HepG2 (cell line): ENCODE results near the gene CREBBP. TPM values are rescaled to one million over a fixed set of nuclear protein-coding genes. Genes with fewer than 3 reads are reported as not detected.

Experiments used
- ATAC-seq: fragments of 200-7000 bp; cut with Tn5 transposase; 3 replicates; pipeline ENCODE4 v1.9.1; 2020; ENCODE audit warnings: mild to moderate bottlenecking, moderate library complexity
- BruUV-seq: library from RNA; stranded (reverse); fragments of 400-500 nt; replicated peaks from 2 replicates; lab custom pipeline; 2021; lab: Mats Ljungman, UMichigan
- CTCF ChIA-PET: fragments of 300-600 bp; formaldehyde crosslinking; extraction: SDS; loops from one replicate; lab custom pipeline; 2021; ENCODE audit warnings: low total read pairs, inconsistent platforms, low intra/inter-chr PET ratio; lab: Yijun Ruan, JAX
- POLR2A ChIA-PET: fragments of 350-600 bp; sonication (Branson Sonifier 250); formaldehyde crosslinking; loops from one replicate; lab custom pipeline; 2020; ENCODE audit warnings: antibody characterized with exemption, inconsistent platforms; lab: Yijun Ruan, JAX
- DNase-seq: peaks from one replicate; pipeline ENCODE4 v3.0.0-alpha.2; 2015; ENCODE audit warnings: low spot score
- FAIRE-seq: peaks from 3 replicates; lab custom pipeline; 2011; peaks lifted over from hg19 to GRCh38; lab: Jason Lieb, UNC
- H2AFZ ChIP-seq: one replicate; pipeline ENCODE4 v1.6.1; 2011; ENCODE audit warnings: low read length, inconsistent platforms
- H3K27ac ChIP-seq: fragments of 300-600 bp; 3 replicates; pipeline ENCODE4 v1.8.0; 2011; ENCODE audit warnings: mixed run types, mild to moderate bottlenecking, mixed read lengths, low read length, inconsistent platforms; ENCODE audit not compliant: insufficient read depth; ENCODE audit errors: extremely low read length
- H3K27me3 ChIP-seq, 2 experiments: fragments of 200-600 bp in 1 of 2; 2 replicates in 1 of 2; 3 replicates in 1 of 2; pipeline versions ENCODE4 v1.6.0 to v1.8.0; 2011; ENCODE audit warnings: low read length in 2 of 2, mild to moderate bottlenecking in 2 of 2, moderate library complexity in 2 of 2, inconsistent platforms in 1 of 2; ENCODE audit not compliant: insufficient read depth in 2 of 2, control insufficient read depth in 1 of 2
- H3K36me3 ChIP-seq, 2 experiments: fragments of 200-600 bp in 1 of 2; replicated peaks in 1 of 2; 2 replicates in 1 of 2; 3 replicates in 1 of 2; pipeline versions ENCODE4 v1.5.1 to v1.8.0; 2011; ENCODE audit warnings: low read length in 2 of 2, inconsistent platforms in 1 of 2; ENCODE audit not compliant: insufficient read depth in 2 of 2, control insufficient read depth in 1 of 2
- H3K4me1 ChIP-seq: 2 replicates; pipeline ENCODE4 v1.5.1; 2012; ENCODE audit warnings: low read length, inconsistent platforms; ENCODE audit not compliant: insufficient read depth
- H3K4me2 ChIP-seq: 2 replicates; pipeline ENCODE4 v1.6.0; 2011; ENCODE audit warnings: low read depth, low read length, inconsistent platforms
- H3K4me3 ChIP-seq, 3 experiments: fragments of 200-600 bp in 1 of 3; sonication (generic), shearing (Covaris generic) in 1 of 3; replicated peaks in 1 of 3; 2 replicates each; pipeline ENCODE4 v1.5.1; 2011 to 2016; ENCODE audit warnings: low read length in 3 of 3, inconsistent platforms in 2 of 3, low read depth in 2 of 3, mild to moderate bottlenecking in 2 of 3, control low read depth in 1 of 3, mixed read lengths in 1 of 3; ENCODE audit not compliant: insufficient read depth in 1 of 3
- H3K79me2 ChIP-seq: one replicate; pipeline ENCODE4 v1.6.1; 2011; ENCODE audit warnings: low read length, inconsistent platforms; ENCODE audit not compliant: insufficient read depth
- H3K9ac ChIP-seq: 2 replicates; pipeline ENCODE4 v1.6.0; 2011; ENCODE audit warnings: mild to moderate bottlenecking, low read depth, low read length, inconsistent platforms; ENCODE audit not compliant: insufficient read depth
- H3K9me3 ChIP-seq: 2 replicates; pipeline ENCODE4 v1.5.1; 2012; ENCODE audit warnings: mild to moderate bottlenecking, low read length
- H4K20me1 ChIP-seq: 2 replicates; pipeline ENCODE4 v1.6.0; 2011; ENCODE audit warnings: inconsistent platforms, mild to moderate bottlenecking, low read length, moderate library complexity; ENCODE audit not compliant: insufficient read depth
- AGO2 ChIP-seq: fragments of 200-400 bp; formaldehyde crosslinking; optimal IDR thresholded peaks from 2 replicates; pipeline ENCODE3; 2017; ENCODE audit warnings: mild to moderate bottlenecking, low read depth, low read length, moderate library complexity
- ARNT2 ChIP-seq: sonication (generic); formaldehyde crosslinking; IDR thresholded peaks from 2 replicates; pipeline ENCODE4 v1.8.0; 2022; ENCODE audit warnings: mild to moderate bottlenecking, low read depth, missing genetic modification reagents, moderate library complexity
- ZNF768 ChIP-seq: sonication (generic); formaldehyde crosslinking; IDR thresholded peaks from 2 replicates; pipeline ENCODE4 v1.4.0; 2020; ENCODE audit warnings: missing genetic modification reagents
- ZNF790 ChIP-seq: sonication (generic); formaldehyde crosslinking; IDR thresholded peaks from 2 replicates; pipeline ENCODE4 v1.8.0; 2022; ENCODE audit warnings: missing genetic modification reagents, mild to moderate bottlenecking, borderline replicate concordance
- WGBS: methylation state at CpG from one replicate; pipeline ENCODE4 v1.1.6; 2017; ENCODE audit warnings: low lambda C conversion rate; 5-methylcytosine and 5-hydroxymethylcytosine counted together
- in situ Hi-C: cut with HindIII; loops from 2 replicates; pipeline ENCODE4 v1.10.0; 2017; ENCODE audit warnings: low pct_unique_long_range_greater_than_20kb; ENCODE audit not compliant: extremely low pct_ligation_motif_present
- intact Hi-C: fragments of 100-400 bp; cut with micrococcal nuclease; formaldehyde crosslinking; loops from one replicate; pipeline ENCODE4 v1.10.0; 2022; ENCODE audit not compliant: unreplicated experiment
- polyA plus RNA-seq, 8 experiments: library from polyadenylated mRNA; depleted of rRNA in 3 of 8; stranded (reverse) in 7 of 8; unstranded in 1 of 8; fragments of >200 nt; fragmentation: Illumina TruSeq in 4 of 8; extraction: Trizol in 4 of 8; gene quantifications; 2 replicates each; pipeline versions ENCODE4 v1.2.1 to v1.2.3, GENCODE V29; 2011 to 2016; ENCODE audit warnings: low read depth in 4 of 8, missing spikeins in 1 of 8, mixed read lengths in 1 of 8; ENCODE audit not compliant: insufficient read depth in 1 of 8
- total RNA-seq, 5 experiments: library from RNA; depleted of rRNA; stranded (reverse); fragments of >200 nt; fragmentation: Illumina TruSeq; extraction: Trizol; gene quantifications; 2 replicates each; pipeline ENCODE4 v1.2.3, GENCODE V29; 2016; ENCODE audit warnings: low read depth in 1 of 5
- TF ChIP-seq, protein P1 (sequence below): sonication (generic); formaldehyde crosslinking; IDR thresholded peaks from 2 replicates; pipeline ENCODE4 v1.4.0; 2020; ENCODE audit warnings: missing genetic modification reagents, borderline replicate concordance
- TF ChIP-seq, protein P2 (sequence below), 2 experiments: sonication (generic) in 1 of 2; formaldehyde crosslinking in 1 of 2; IDR thresholded peaks; 2 replicates each; pipeline versions ENCODE4 v1.4.0 to v1.6.1; 2018 to 2020; ENCODE audit warnings: missing genetic modification reagents in 2 of 2, borderline replicate concordance in 1 of 2, low read depth in 1 of 2, mild to moderate bottlenecking in 1 of 2, missing biosample characterization in 1 of 2

The CREBBP gene
- total and polyA plus RNA-seq, 2 of the 13 experiments (the other 11 are each of a cell fraction or from before 2014, with no cell fraction given), result 5.3 to 10.4 TPM

DNA sequence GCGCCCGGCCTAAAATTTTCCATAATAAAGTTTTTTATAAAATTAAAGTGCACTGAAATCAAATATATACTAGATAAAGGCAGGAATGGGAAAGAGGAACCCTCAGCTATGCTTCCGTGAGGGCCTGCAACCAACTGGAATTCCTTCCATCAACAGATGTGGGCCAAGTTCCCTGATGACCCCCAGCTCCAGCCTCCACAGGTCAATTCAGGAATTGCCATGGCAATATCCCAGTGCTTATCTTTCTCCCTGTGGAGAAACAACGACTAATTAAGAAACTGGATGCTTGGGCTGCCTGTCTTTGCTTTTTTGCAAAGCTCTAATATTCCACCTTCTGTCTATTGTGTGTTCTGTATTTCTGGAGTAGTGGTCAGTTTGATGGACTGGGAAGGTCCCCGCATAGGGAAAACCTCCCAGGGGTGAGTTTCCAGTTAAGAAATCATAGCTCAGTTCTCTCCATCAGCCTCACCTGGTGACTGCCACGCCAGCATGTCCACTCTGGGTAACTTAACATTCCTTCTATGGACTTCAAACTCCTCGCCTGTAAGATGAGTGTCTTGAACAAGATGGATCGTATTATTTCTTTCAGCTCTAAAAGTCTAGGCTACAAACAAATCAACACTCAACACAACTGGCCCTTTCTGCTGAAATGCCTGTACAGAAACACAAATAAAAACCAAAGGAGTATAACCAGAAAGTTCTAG lies 67.9 kb downstream of the CREBBP start:
- TF ChIP-seq ZNF768 (CRISPR knock-in tag) (no peak), ARNT2 (CRISPR knock-in tag) (no peak), ZNF790 (CRISPR knock-in tag) (no peak), AGO2 (no peak)
- TF ChIP-seq, protein P1, sequence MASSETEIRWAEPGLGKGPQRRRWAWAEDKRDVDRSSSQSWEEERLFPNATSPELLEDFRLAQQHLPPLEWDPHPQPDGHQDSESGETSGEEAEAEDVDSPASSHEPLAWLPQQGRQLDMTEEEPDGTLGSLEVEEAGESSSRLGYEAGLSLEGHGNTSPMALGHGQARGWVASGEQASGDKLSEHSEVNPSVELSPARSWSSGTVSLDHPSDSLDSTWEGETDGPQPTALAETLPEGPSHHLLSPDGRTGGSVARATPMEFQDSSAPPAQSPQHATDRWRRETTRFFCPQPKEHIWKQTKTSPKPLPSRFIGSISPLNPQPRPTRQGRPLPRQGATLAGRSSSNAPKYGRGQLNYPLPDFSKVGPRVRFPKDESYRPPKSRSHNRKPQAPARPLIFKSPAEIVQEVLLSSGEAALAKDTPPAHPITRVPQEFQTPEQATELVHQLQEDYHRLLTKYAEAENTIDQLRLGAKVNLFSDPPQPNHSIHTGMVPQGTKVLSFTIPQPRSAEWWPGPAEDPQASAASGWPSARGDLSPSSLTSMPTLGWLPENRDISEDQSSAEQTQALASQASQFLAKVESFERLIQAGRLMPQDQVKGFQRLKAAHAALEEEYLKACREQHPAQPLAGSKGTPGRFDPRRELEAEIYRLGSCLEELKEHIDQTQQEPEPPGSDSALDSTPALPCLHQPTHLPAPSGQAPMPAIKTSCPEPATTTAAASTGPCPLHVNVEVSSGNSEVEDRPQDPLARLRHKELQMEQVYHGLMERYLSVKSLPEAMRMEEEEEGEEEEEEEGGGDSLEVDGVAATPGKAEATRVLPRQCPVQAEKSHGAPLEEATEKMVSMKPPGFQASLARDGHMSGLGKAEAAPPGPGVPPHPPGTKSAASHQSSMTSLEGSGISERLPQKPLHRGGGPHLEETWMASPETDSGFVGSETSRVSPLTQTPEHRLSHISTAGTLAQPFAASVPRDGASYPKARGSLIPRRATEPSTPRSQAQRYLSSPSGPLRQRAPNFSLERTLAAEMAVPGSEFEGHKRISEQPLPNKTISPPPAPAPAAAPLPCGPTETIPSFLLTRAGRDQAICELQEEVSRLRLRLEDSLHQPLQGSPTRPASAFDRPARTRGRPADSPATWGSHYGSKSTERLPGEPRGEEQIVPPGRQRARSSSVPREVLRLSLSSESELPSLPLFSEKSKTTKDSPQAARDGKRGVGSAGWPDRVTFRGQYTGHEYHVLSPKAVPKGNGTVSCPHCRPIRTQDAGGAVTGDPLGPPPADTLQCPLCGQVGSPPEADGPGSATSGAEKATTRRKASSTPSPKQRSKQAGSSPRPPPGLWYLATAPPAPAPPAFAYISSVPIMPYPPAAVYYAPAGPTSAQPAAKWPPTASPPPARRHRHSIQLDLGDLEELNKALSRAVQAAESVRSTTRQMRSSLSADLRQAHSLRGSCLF (CRISPR knock-in tag), result no peak
- TF ChIP-seq, protein P2, sequence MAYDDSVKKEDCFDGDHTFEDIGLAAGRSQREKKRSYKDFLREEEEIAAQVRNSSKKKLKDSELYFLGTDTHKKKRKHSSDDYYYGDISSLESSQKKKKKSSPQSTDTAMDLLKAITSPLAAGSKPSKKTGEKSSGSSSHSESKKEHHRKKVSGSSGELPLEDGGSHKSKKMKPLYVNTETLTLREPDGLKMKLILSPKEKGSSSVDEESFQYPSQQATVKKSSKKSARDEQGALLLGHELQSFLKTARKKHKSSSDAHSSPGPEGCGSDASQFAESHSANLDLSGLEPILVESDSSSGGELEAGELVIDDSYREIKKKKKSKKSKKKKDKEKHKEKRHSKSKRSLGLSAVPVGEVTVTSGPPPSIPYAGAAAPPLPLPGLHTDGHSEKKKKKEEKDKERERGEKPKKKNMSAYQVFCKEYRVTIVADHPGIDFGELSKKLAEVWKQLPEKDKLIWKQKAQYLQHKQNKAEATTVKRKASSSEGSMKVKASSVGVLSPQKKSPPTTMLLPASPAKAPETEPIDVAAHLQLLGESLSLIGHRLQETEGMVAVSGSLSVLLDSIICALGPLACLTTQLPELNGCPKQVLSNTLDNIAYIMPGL (CRISPR knock-in tag; IDR thresholded peaks at IDR 0.05; ENCODE audit: borderline replicate concordance in 1 of 2, low read depth in 1 of 2), result no peak
- H3K4me3 ChIP-seq, result no peak overlapping the region
- peaks cover 13 to 21% of the 10 kb centered on the region in 2 experiments; a peak in 4 of 5 replicates for H3K36me3 ChIP-seq
- H3K9me3 ChIP-seq, result no peaks in the 10 kb centered on the region
- H3K27ac ChIP-seq, result no peak overlapping the region
- ChIA-PET POLR2A (no interaction called here), CTCF (no interaction called here)
- no TSS peak for BruUV-seq
- no peaks in the 10 kb centered on the region; a peak in 1 of 5 replicates for H3K27me3 ChIP-seq
- FAIRE-seq (no peak), ATAC-seq (no peak), DNase-seq (no peak)
- no peak overlapping the region for H2AFZ ChIP-seq
- no peak overlapping the region for H3K4me2 ChIP-seq
- peaks cover 73% of the 10 kb centered on the region for H3K79me2 ChIP-seq
- in situ Hi-C loops (no loop called here), intact Hi-C loops (loop anchor here (10.0 kb wide), 1 partner anchor 62 kb away; no protein-coding TSS in a partner anchor)
- H3K4me1 ChIP-seq, result peaks cover 13% of the 10 kb centered on the region; the same call in 1 of the 2 replicates
- peaks cover 44% of the 10 kb centered on the region for H4K20me1 ChIP-seq
- 91% methylated on average over 8 of the region's 8 CpGs for WGBS
- H3K9ac ChIP-seq, result no peak overlapping the region
